Thymus (tissue), 11 donors: ENCODE measurements around the gene PAGR1. TPM values are rescaled to one million over a fixed set of nuclear protein-coding genes. Genes with fewer than 3 reads are reported as not detected.

ENCODE experiments used
- DNase-seq, 9 donors: peaks; one replicate each; pipeline ENCODE4 v3.0.0-alpha.2; 2013; ENCODE audit warnings: low spot score in 9 of 9, low read depth in 6 of 9, missing footprints in 1 of 9
- H3K27ac ChIP-seq, 2 donors: one replicate each; pipeline ENCODE4 v1.5.1; 2013; ENCODE audit warnings: control low read depth in 1 of 2, low read depth in 1 of 2, low read length in 1 of 2, mild to moderate bottlenecking in 1 of 2, moderate library complexity in 1 of 2
- H3K27me3 ChIP-seq, 2 donors: one replicate each; pipeline ENCODE4 v1.5.1; 2013; ENCODE audit warnings: low read length in 1 of 2; ENCODE audit not compliant: control insufficient read depth in 2 of 2, insufficient read depth in 1 of 2
- H3K36me3 ChIP-seq, 2 donors: one replicate each; pipeline ENCODE4 v1.5.1; 2013; ENCODE audit warnings: low read length in 1 of 2, mild to moderate bottlenecking in 1 of 2, moderate library complexity in 1 of 2; ENCODE audit not compliant: control insufficient read depth in 2 of 2, insufficient read depth in 2 of 2
- H3K4me1 ChIP-seq, 2 donors: one replicate each; pipeline ENCODE4 v1.5.1; 2013; ENCODE audit warnings: low read length in 2 of 2; ENCODE audit not compliant: control insufficient read depth in 2 of 2, insufficient read depth in 2 of 2
- H3K4me3 ChIP-seq, 2 donors: one replicate each; pipeline ENCODE4 v1.5.1; 2013; ENCODE audit warnings: low read length in 2 of 2, control low read depth in 1 of 2, mild to moderate bottlenecking in 1 of 2
- H3K9me3 ChIP-seq, 2 donors: one replicate each; pipeline ENCODE4 v1.5.1; 2013; ENCODE audit warnings: low read length in 1 of 2, mild to moderate bottlenecking in 1 of 2; ENCODE audit not compliant: control insufficient read depth in 2 of 2, insufficient read depth in 1 of 2
- WGBS: extraction: QIAGEN DNeasy Blood & Tissue Kit; methylation state at CpG from one replicate; pipeline ENCODE4 v1.1.7; 2013; 5-methylcytosine and 5-hydroxymethylcytosine counted together
- polyA plus RNA-seq: library from polyadenylated mRNA; stranded (reverse); fragments of 200-250 nt; gene quantifications from one replicate; pipeline ENCODE4 v1.2.3, GENCODE V29; 2013
- total RNA-seq: library from RNA; stranded (reverse); fragments of 120-200 nt; gene quantifications from one replicate; pipeline ENCODE4 v1.2.4, GENCODE V29; 2013
- donor health status: healthy.

The PAGR1 gene
- total and polyA plus RNA-seq, 2 donors = 36.0 to 44.4 TPM

- WGBS = 97% methylated on average over 6 of the region's 6 CpGs
- Histone ChIP-seq H3K27me3 (no peaks in the 10 kb centered on the region), H3K27ac (no peak overlapping the region), H3K36me3 (peaks cover 19 to 37% of the 10 kb centered on the region in 2 donors), H3K4me1 (no peaks in the 10 kb centered on the region), H3K4me3 (no peak overlapping the region), H3K9me3 (no peaks in the 10 kb centered on the region)
- DNase-seq = no peak
Measured at GRCh38 chr16:29839822-29840221, 23.9 kb downstream of the PAGR1 start.

- Histone ChIP-seq H3K4me3 (no peak overlapping the region), H3K27me3 (no peaks in the 10 kb centered on the region), H3K9me3 (no peaks in the 10 kb centered on the region), H3K4me1 (no peaks in the 10 kb centered on the region), H3K36me3 (peaks cover 19 to 36% of the 10 kb centered on the region in 2 donors), H3K27ac (no peak overlapping the region)
- DNase-seq = no peak
- 91% methylated on average over 10 of the region's 10 CpGs for WGBS
Measured at GRCh38 chr16:29840240-29840639, 24.3 kb downstream of the PAGR1 start.

GRCh38 chr16:29841631-29842030 is 25.7 kb downstream of the PAGR1 start:
- 97% methylated on average over 23 of the region's 23 CpGs for WGBS
- no peaks in the 10 kb centered on the region for H3K9me3 ChIP-seq
- H3K4me3 ChIP-seq = no peak overlapping the region

GRCh38 chr16:29842732-29843346 is 26.9 kb downstream of the PAGR1 start:
- no peaks in the 10 kb centered on the region for H3K27me3 ChIP-seq
- H3K9me3 ChIP-seq = no peaks in the 10 kb centered on the region
- peaks cover 26 to 50% of the 10 kb centered on the region in 2 donors for H3K36me3 ChIP-seq
- H3K4me1 ChIP-seq = no peaks in the 10 kb centered on the region
- no peak overlapping the region for H3K27ac ChIP-seq
- H3K4me3 ChIP-seq = no peak overlapping the region
- no peak for DNase-seq
- WGBS = over 99% methylated on average over 9 of the region's 9 CpGs

More at GRCh38 chr16:29841631-29842030, 25.7 kb downstream of the PAGR1 start:
- DNase-seq = no peak
- peaks cover 24 to 45% of the 10 kb centered on the region in 2 donors for H3K36me3 ChIP-seq
- H3K27ac ChIP-seq = no peak overlapping the region
- H3K4me1 ChIP-seq = no peaks in the 10 kb centered on the region
- H3K27me3 ChIP-seq = no peaks in the 10 kb centered on the region

GRCh38 chr16:29843931-29844330 is 28.0 kb downstream of the PAGR1 start:
- DNase-seq = no peak
- Histone ChIP-seq H3K27ac (no peak overlapping the region), H3K4me3 (no peak overlapping the region), H3K9me3 (no peaks in the 10 kb centered on the region), H3K36me3 (peaks cover 27 to 48% of the 10 kb centered on the region in 2 donors), H3K4me1 (peaks cover 3 to 8% of the 10 kb centered on the region in 2 donors), H3K27me3 (no peaks in the 10 kb centered on the region)
- WGBS = 97% methylated on average over 8 of the region's 8 CpGs

GRCh38 chr16:29844575-29845331 is 28.8 kb downstream of the PAGR1 start:
- H3K27ac ChIP-seq = no peak overlapping the region
- 96% methylated on average over 28 of the region's 28 CpGs for WGBS
- no peak for DNase-seq

GRCh38 chr16:29845656-29846055 is 29.7 kb downstream of the PAGR1 start:
- peaks cover 22 to 40% of the 10 kb centered on the region in 2 donors for H3K36me3 ChIP-seq
- no peak overlapping the region for H3K4me3 ChIP-seq
- no peaks in the 10 kb centered on the region for H3K27me3 ChIP-seq
- peaks cover 3 to 12% of the 10 kb centered on the region in 2 donors for H3K4me1 ChIP-seq
- H3K9me3 ChIP-seq = no peaks in the 10 kb centered on the region
- no peak for DNase-seq
- WGBS = 98% methylated on average over 18 of the region's 18 CpGs
- no peak overlapping the region for H3K27ac ChIP-seq

More at GRCh38 chr16:29844575-29845331, 28.8 kb downstream of the PAGR1 start:
- Histone ChIP-seq H3K4me1 (peaks cover 3 to 12% of the 10 kb centered on the region in 2 donors), H3K9me3 (no peaks in the 10 kb centered on the region), H3K36me3 (peaks cover 22 to 46% of the 10 kb centered on the region in 2 donors), H3K4me3 (no peak overlapping the region), H3K27me3 (no peaks in the 10 kb centered on the region)

GRCh38 chr16:29848420-29849297 is 32.7 kb downstream of the PAGR1 start:
- H3K36me3 ChIP-seq = peaks cover 22 to 27% of the 10 kb centered on the region in 2 donors
- WGBS = 54% methylated on average over 15 of the region's 15 CpGs
- H3K27ac ChIP-seq = no peak overlapping the region
- peaks cover 3 to 12% of the 10 kb centered on the region in 2 donors for H3K4me1 ChIP-seq
- no peak overlapping the region for H3K4me3 ChIP-seq
- DNase-seq = peak; percentile 59 to 91 (median 81)
- H3K27me3 ChIP-seq = no peaks in the 10 kb centered on the region
- H3K9me3 ChIP-seq = no peaks in the 10 kb centered on the region
